GM10248 (cell line): Measurements from ENCODE around the gene HNRNPA2B1.

Experiments used
- CTCF ChIA-PET: fragments of 300-600 bp; sonication (Branson Sonifier 250); formaldehyde crosslinking; extraction: SDS; loops from one replicate; lab custom pipeline; 2021; ENCODE audit warnings: antibody characterized with exemption; lab: Yijun Ruan, JAX
- POLR2A ChIA-PET: fragments of 350-650 bp; sonication (Branson Sonifier 250); formaldehyde crosslinking; extraction: SDS; loops from one replicate; lab custom pipeline; 2020; ENCODE audit warnings: antibody characterized with exemption; lab: Yijun Ruan, JAX
- DNase-seq: peaks from one replicate; pipeline ENCODE4 v3.0.0; 2012; ENCODE audit errors: extremely low spot score
- CTCF ChIP-seq: IDR thresholded peaks from 2 replicates; pipeline ENCODE4 v1.5.1; 2012; ENCODE audit warnings: mild to moderate bottlenecking, low read depth; ENCODE audit errors: extremely low read depth, missing control alignments, control extremely low read depth

HNRNPA2B1 gene

GRCh38 chr7:26141077-26141476, 59.5 kb downstream of the HNRNPA2B1 start:
- no peak for DNase-seq
- no peak for TF ChIP-seq CTCF
- POLR2A ChIA-PET: no interaction called here
- CTCF ChIA-PET: interaction anchor here (1.3 to 1.4 kb wide), 2 partner anchors 9 to 38 kb away, joined by 3 read pairs; no protein-coding TSS in a partner anchor

GRCh38 chr7:26140380-26140779, 60.2 kb downstream of the HNRNPA2B1 start:
- ChIA-PET CTCF (interaction anchor here (1.3 to 1.4 kb wide), 2 partner anchors 8 to 37 kb away, joined by 3 read pairs; no protein-coding TSS in a partner anchor), POLR2A (no interaction called here)
- DNase-seq: no peak
- TF ChIP-seq CTCF: no peak
